Neural crest cell (in vitro differentiated cells): ENCODE measurements around the gene SH3PXD2B. TPM values are rescaled to one million over a fixed set of nuclear protein-coding genes. Genes with fewer than 3 reads are reported as not detected.
"Not testable (repeated sequence)": the region's sequence is repeated elsewhere in the genome, so short reads cannot be mapped to it uniquely, and the experiment has no call there.

Source experiments
- DNase-seq: peaks from one replicate; pipeline ENCODE4 v3.0.0; 2021; ENCODE audit warnings: low read depth, mixed read lengths, low spot score
- H3K27ac Mint-ChIP-seq: one replicate; pipeline ENCODE4 v1.8.0; 2021; ENCODE audit warnings: mild to moderate bottlenecking, mixed read lengths; ENCODE audit not compliant: unreplicated experiment
- H3K27me3 Mint-ChIP-seq: 2 replicates; pipeline ENCODE4 v1.8.0; 2021; ENCODE audit warnings: low read depth, mild to moderate bottlenecking, mixed read lengths
- H3K36me3 Mint-ChIP-seq: 2 replicates; pipeline ENCODE4 v1.8.0; 2021; ENCODE audit warnings: low read depth, mild to moderate bottlenecking, mixed read lengths
- H3K4me1 Mint-ChIP-seq: 2 replicates; pipeline ENCODE4 v1.8.0; 2021; ENCODE audit warnings: mixed read lengths
- H3K4me3 Mint-ChIP-seq: one replicate; pipeline ENCODE4 v1.8.0; 2021; ENCODE audit warnings: mild to moderate bottlenecking, mixed read lengths
- H3K9me3 Mint-ChIP-seq: 2 replicates; pipeline ENCODE4 v1.8.0; 2021; ENCODE audit warnings: mixed read lengths
- CTCF ChIP-seq: fragments of 200-600 bp; sonication (generic); conservative IDR thresholded peaks from 2 replicates; pipeline ENCODE4 v1.5.0; 2021; ENCODE audit warnings: antibody characterized with exemption, mild to moderate bottlenecking
- total RNA-seq: library from RNA; stranded (reverse); gene quantifications from 2 replicates; pipeline ENCODE4 v1.2.1, GENCODE V29; 2021

The SH3PXD2B gene
- total RNA-seq, 1 donor from 2014 or later, result 86.1 TPM

DNA sequence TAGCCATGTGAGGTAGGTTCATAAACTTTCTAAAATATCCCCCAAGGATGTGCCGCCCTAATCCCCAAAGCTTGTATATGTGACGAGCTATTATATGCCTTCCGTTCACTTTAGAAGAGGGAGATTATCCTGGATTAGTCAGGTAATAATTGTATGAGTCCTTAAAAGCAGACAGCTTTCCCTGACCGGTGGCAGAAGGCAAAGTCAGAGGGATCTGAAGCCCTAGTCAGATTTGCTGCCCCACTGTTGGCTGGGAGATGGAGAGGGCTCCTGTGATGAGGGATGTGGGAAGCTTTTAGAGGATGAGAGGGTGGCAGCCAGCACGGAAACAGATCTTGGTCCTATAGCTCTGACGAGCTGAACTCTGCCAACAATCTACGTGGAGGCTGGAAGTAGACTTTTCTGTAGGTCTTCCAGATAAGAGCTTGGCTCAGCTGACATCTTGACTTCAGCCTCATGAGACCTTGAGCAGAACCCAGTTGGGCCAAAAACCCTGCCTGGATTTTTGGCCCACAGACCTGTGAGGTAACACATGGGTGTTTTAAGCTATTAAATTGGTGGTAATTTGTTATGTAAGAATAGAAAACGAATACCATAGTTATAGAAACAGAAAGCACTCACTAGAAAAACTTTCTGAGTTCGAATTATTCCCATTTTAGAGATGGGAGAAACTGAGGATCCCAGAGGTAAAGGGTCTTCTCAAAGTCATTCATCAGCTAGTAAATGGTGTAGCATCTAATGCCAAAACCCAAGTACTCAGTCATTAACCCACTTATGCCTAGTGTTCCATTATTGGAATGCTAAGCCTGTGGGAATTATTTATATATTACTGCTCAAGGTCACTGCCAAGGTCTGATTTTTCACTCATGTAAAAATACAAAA lies 48.9 kb downstream of the SH3PXD2B start:
- H3K4me1 Mint-ChIP-seq, result peaks cover 32% of the 10 kb centered on the region
- H3K9me3 Mint-ChIP-seq, result no peaks in the 10 kb centered on the region
- TF ChIP-seq CTCF, result no peak
- no peak overlapping the region for H3K4me3 Mint-ChIP-seq
- peaks cover 30% of the 10 kb centered on the region for H3K36me3 Mint-ChIP-seq
- DNase-seq, result no peak
- no peaks in the 10 kb centered on the region for H3K27me3 Mint-ChIP-seq
- H3K27ac Mint-ChIP-seq, result peak overlapping the region; percentile 47

GRCh38 chr5:172404746-172405145 lies 49.6 kb downstream of the SH3PXD2B start:
- DNase-seq, result no peak
- Mint-ChIP-seq H3K9me3 (no peaks in the 10 kb centered on the region), H3K36me3 (peaks cover 25% of the 10 kb centered on the region), H3K27me3 (no peaks in the 10 kb centered on the region), H3K27ac (no peak overlapping the region), H3K4me3 (no peak overlapping the region), H3K4me1 (peaks cover 29% of the 10 kb centered on the region)
- no peak for TF ChIP-seq CTCF

DNA sequence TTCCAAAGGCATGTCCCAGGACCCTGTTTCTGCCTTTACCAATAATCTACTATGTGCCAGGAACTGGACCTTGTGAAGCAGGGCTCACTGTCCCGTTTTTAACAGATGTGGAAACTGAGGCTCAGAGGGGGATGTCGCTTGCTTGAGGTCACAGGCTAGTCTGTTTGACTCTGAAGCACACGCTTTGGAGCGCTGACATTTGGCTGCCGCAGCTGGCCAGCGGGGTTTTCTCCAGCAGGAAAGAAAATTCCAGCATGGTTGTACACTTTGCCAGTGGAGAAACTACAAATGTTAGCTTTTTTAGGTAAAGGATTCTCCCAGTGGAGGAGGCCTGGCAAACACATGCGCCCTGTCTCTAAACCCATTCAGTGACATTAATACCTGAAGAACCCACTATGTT lies 50.5 kb downstream of the SH3PXD2B start:
- Mint-ChIP-seq H3K27ac (peak overlapping the region; percentile 91), H3K27me3 (no peaks in the 10 kb centered on the region), H3K4me3 (no peak overlapping the region), H3K9me3 (no peaks in the 10 kb centered on the region), H3K36me3 (peaks cover 29% of the 10 kb centered on the region), H3K4me1 (peaks cover 29% of the 10 kb centered on the region)
- no peak for DNase-seq
- TF ChIP-seq CTCF, result no peak

- H3K9me3 Mint-ChIP-seq, result no peaks in the 10 kb centered on the region
- peaks cover 33% of the 10 kb centered on the region for H3K36me3 Mint-ChIP-seq
- H3K27me3 Mint-ChIP-seq, result no peaks in the 10 kb centered on the region
- peak overlapping the region; percentile 65 for H3K4me3 Mint-ChIP-seq
- H3K4me1 Mint-ChIP-seq, result peaks cover 29% of the 10 kb centered on the region
- peak overlapping the region; percentile 91 for H3K27ac Mint-ChIP-seq
- TF ChIP-seq CTCF, result no peak
- DNase-seq, result peak; percentile 57
These were observed 51.0 kb downstream of the SH3PXD2B start for GRCh38 chr5:172403189-172403796.

DNA sequence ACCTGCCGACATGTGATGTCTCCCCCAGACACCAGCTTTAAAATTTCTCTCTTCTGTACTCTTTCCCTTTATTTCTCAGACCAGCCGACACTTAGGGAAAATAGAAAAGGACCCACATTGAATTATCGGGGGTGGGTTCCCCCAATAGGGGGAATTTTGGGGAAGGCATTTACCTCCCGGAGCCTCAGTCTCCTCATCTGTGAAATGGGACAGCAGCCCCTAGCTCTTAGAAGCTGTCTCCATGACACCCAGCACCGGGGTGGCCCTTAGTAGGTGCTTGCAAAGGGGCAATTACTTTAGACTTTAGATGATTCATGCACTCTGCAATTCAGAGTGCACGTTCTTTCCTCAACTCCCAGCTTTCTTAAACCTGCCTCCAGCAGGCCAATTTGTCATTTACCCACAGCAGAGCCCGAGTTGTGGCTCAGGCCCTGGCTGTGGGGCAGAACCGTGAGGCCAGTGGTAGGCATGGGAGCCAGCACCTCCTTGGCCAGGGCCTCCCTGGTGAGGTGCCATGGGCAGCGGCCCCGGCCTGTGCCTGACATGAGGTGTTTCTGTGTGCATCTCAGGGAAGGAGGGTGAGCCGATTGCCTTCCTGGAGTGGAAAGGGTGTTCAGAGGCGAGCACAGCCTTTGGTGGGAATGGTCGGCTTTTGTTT lies 51.7 kb downstream of the SH3PXD2B start:
- Mint-ChIP-seq H3K36me3 (peaks cover 40% of the 10 kb centered on the region), H3K27me3 (no peaks in the 10 kb centered on the region), H3K27ac (peak overlapping the region; percentile 91), H3K4me1 (peaks cover 29% of the 10 kb centered on the region), H3K9me3 (peaks cover 3% of the 10 kb centered on the region), H3K4me3 (peak overlapping the region; percentile 41)
- DNase-seq, result no peak
- TF ChIP-seq CTCF, result no peak

GRCh38 chr5:172402031-172402430 lies 52.3 kb downstream of the SH3PXD2B start:
- not testable (repeated sequence) for DNase-seq, H3K4me3 Mint-ChIP-seq, H3K9me3 Mint-ChIP-seq, H3K27me3 Mint-ChIP-seq
- H3K4me1 Mint-ChIP-seq, result peaks cover 29% of the 10 kb centered on the region
- peak overlapping the region; percentile 65 for H3K27ac Mint-ChIP-seq
- H3K36me3 Mint-ChIP-seq, result peaks cover 46% of the 10 kb centered on the region
